ENCODE data around the gene PPFIA4.

PPFIA4 gene

DNA sequence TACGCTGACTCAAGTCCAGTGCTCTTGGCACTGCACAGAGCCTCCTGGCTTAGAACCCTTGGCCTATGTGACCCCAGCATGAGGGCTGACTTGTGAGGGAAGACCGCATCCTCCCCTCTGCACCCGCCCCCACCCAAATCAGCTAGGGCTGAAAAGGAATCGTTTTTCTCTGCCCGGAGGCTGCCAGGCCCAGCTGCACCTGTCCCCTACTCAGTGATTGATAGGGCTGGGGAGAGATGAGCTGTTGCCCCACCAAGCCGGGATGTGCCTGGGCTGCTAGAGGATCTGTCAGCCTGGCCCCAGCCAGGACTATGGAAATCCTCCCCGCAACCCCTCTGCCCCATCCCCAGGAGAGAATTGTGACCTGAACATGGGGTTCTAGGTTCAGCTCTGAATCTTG is 38.9 kb downstream of the PPFIA4 start:
- TF ChIP-seq, protein P1, sequence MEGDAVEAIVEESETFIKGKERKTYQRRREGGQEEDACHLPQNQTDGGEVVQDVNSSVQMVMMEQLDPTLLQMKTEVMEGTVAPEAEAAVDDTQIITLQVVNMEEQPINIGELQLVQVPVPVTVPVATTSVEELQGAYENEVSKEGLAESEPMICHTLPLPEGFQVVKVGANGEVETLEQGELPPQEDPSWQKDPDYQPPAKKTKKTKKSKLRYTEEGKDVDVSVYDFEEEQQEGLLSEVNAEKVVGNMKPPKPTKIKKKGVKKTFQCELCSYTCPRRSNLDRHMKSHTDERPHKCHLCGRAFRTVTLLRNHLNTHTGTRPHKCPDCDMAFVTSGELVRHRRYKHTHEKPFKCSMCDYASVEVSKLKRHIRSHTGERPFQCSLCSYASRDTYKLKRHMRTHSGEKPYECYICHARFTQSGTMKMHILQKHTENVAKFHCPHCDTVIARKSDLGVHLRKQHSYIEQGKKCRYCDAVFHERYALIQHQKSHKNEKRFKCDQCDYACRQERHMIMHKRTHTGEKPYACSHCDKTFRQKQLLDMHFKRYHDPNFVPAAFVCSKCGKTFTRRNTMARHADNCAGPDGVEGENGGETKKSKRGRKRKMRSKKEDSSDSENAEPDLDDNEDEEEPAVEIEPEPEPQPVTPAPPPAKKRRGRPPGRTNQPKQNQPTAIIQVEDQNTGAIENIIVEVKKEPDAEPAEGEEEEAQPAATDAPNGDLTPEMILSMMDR (IDR thresholded peaks at IDR 0.05; ENCODE audit: low read depth, low read length), result no peak
- H3K4me2 ChIP-seq (ENCODE audit: low read length), result no peak overlapping the region
- H3K27me3 ChIP-seq (ENCODE audit: low read depth, low read length), result peaks cover 3% of the 10 kb centered on the region; the same call in 1 of the 2 replicates
- H3K27ac ChIP-seq (ENCODE audit: low read length), result no peak overlapping the region
- no peak overlapping the region for H3K9ac ChIP-seq (ENCODE audit: low read length)
- H3K79me2 ChIP-seq (ENCODE audit: low read length), result no peaks in the 10 kb centered on the region
- no peaks in the 10 kb centered on the region for H3K36me3 ChIP-seq (replicated peaks; ENCODE audit: low read depth, low read length)
- no peaks in the 10 kb centered on the region for H4K20me1 ChIP-seq (ENCODE audit: insufficient read depth, low read length)
- H3K4me3 ChIP-seq (ENCODE audit: low read length), result no peak overlapping the region
- no peak overlapping the region for H2AFZ ChIP-seq (ENCODE audit: low read depth, low read length)
- H3K9me3 ChIP-seq (ENCODE audit: insufficient read depth, low read length), result no peaks in the 10 kb centered on the region
- peaks cover 6% of the 10 kb centered on the region; the same call in 1 of the 2 replicates for H3K4me1 ChIP-seq (ENCODE audit: low read length)

DNA sequence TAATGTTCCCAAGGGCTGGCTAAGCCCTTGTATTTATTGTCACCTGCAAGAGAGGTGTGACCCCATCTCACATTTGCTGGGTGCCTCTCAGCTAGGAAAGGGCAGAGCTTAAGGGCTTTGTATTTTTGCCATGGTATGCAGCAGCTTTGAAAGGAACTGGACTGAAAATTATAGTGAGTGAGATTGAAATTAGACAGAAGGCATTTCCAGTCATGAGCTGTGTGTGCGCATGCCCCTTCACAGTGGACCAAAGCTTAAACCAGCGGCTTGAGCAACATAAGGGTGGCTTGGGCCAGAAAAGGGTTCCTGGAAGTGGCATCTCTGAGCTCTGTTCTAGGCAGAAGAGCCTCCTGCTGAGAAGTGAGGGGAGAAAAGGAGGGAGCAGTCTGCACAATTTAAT is 39.7 kb downstream of the PPFIA4 start:
- Histone ChIP-seq H3K4me1 (ENCODE audit: low read length) (peaks cover 6% of the 10 kb centered on the region; the same call in 1 of the 2 replicates), H3K36me3 (replicated peaks; ENCODE audit: low read depth, low read length) (no peaks in the 10 kb centered on the region), H4K20me1 (ENCODE audit: insufficient read depth, low read length) (no peaks in the 10 kb centered on the region), H3K9me3 (ENCODE audit: insufficient read depth, low read length) (no peaks in the 10 kb centered on the region), H3K4me3 (ENCODE audit: low read length) (no peak overlapping the region), H3K27me3 (ENCODE audit: low read depth, low read length) (peaks cover 3% of the 10 kb centered on the region; the same call in 1 of the 2 replicates), H3K9ac (ENCODE audit: low read length) (no peak overlapping the region), H3K27ac (ENCODE audit: low read length) (no peak overlapping the region), H3K79me2 (ENCODE audit: low read length) (no peaks in the 10 kb centered on the region), H2AFZ (ENCODE audit: low read depth, low read length) (no peak overlapping the region), H3K4me2 (ENCODE audit: low read length) (no peak overlapping the region)
- TF ChIP-seq EZH2phosphoT487 (IDR thresholded peaks at IDR 0.05; ENCODE audit: low read depth), result no peak
- TF ChIP-seq, protein P1 (IDR thresholded peaks at IDR 0.05; ENCODE audit: low read depth, low read length), result no peak

DNA sequence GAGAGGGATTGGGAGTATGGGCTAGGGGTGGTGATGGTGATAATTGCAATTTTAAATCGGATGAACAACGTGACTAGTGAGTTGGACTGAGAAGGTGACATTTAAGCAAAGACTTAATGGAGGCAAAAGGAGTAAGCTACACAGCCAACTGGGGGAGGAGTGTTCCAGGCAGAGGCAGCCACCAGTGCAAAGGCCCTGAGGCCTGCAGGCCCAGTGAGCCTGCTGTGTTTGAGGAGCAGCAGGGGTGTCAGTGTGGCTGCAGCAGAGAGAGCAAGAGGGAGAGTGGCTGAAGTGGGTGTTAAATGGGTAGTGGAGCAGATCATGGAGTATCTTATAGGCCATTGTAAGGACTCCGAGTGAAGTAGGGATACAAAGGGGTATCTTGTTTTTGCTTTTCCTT is 40.7 kb downstream of the PPFIA4 start:
- Histone ChIP-seq H3K9me3 (ENCODE audit: insufficient read depth, low read length) (no peaks in the 10 kb centered on the region), H3K36me3 (replicated peaks; ENCODE audit: low read depth, low read length) (no peaks in the 10 kb centered on the region), H3K4me2 (ENCODE audit: low read length) (no peak overlapping the region), H2AFZ (ENCODE audit: low read depth, low read length) (no peak overlapping the region), H4K20me1 (ENCODE audit: insufficient read depth, low read length) (no peaks in the 10 kb centered on the region), H3K9ac (ENCODE audit: low read length) (no peak overlapping the region), H3K27ac (ENCODE audit: low read length) (no peak overlapping the region), H3K27me3 (ENCODE audit: low read depth, low read length) (peaks cover 7% of the 10 kb centered on the region), H3K4me3 (ENCODE audit: low read length) (no peak overlapping the region), H3K4me1 (ENCODE audit: low read length) (peaks cover 6% of the 10 kb centered on the region; the same call in 1 of the 2 replicates), H3K79me2 (ENCODE audit: low read length) (no peaks in the 10 kb centered on the region)
- TF ChIP-seq, protein P1 (IDR thresholded peaks at IDR 0.05; ENCODE audit: low read depth, low read length), result no peak
- no peak for TF ChIP-seq EZH2phosphoT487 (IDR thresholded peaks at IDR 0.05; ENCODE audit: low read depth)

DNA sequence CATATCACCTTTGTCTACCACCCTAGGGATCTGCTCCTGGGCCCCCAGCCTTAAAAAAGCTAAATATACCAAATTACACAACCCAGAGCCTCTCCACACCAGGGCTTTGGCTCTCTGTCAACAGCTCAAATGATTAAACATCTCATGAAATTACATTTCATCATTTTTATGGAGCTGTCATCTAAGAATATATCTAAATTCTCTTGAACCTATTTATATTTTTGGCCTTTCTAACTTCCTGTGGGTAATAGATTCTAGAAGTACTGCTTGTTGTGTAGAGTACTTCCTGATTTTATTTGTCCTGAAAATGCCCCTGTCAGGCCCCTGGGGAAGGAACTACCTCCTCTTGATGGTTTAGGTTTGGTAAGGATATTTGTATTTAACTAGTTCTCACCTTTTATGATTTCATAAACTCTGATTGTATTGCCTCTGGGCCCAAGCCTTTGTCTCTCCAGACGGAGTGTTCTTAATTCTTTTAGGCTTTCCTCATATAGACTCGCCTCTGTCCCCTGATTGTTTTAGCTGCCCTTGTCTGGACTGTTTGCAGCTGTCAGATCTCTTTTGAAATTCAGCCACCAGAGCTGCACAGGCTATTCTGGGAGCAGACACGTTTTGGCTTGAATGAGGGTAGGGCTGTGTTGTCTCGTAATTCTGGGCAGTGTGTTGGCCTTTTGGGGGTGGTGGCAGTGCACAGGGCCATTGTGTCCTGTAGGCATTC is 42.9 kb downstream of the PPFIA4 start:
- H3K4me2 ChIP-seq (ENCODE audit: low read length), result no peak overlapping the region
- H3K9me3 ChIP-seq (ENCODE audit: insufficient read depth, low read length), result no peaks in the 10 kb centered on the region
- H3K9ac ChIP-seq (ENCODE audit: low read length), result no peak overlapping the region
- no peak overlapping the region for H2AFZ ChIP-seq (ENCODE audit: low read depth, low read length)
- no peaks in the 10 kb centered on the region for H4K20me1 ChIP-seq (ENCODE audit: insufficient read depth, low read length)
- no peaks in the 10 kb centered on the region for H3K79me2 ChIP-seq (ENCODE audit: low read length)
- H3K27me3 ChIP-seq (ENCODE audit: low read depth, low read length), result peaks cover 28% of the 10 kb centered on the region
- peaks cover 6% of the 10 kb centered on the region; the same call in 1 of the 2 replicates for H3K4me1 ChIP-seq (ENCODE audit: low read length)
- TF ChIP-seq EZH2phosphoT487 (IDR thresholded peaks at IDR 0.05; ENCODE audit: low read depth), result no peak
- H3K36me3 ChIP-seq (replicated peaks; ENCODE audit: low read depth, low read length), result no peaks in the 10 kb centered on the region
- no peak overlapping the region for H3K4me3 ChIP-seq (ENCODE audit: low read length)
- no peak overlapping the region for H3K27ac ChIP-seq (ENCODE audit: low read length)

Measured in OCI-LY3 (cell line).